DMS153 treated with DMSO at 0.1 percent for 48 hours (cell line): ENCODE measurements around the gene ZNF468.
"Not testable (repeated sequence)": the region's sequence is repeated elsewhere in the genome, so short reads cannot be mapped to it uniquely, and the experiment has no call there.

ENCODE experiments used
- DNase-seq: peaks from one replicate; lab custom pipeline; 2025; ENCODE audit not compliant: unreplicated experiment; lab: John Stamatoyannopoulos, UW

ZNF468 gene

DNA sequence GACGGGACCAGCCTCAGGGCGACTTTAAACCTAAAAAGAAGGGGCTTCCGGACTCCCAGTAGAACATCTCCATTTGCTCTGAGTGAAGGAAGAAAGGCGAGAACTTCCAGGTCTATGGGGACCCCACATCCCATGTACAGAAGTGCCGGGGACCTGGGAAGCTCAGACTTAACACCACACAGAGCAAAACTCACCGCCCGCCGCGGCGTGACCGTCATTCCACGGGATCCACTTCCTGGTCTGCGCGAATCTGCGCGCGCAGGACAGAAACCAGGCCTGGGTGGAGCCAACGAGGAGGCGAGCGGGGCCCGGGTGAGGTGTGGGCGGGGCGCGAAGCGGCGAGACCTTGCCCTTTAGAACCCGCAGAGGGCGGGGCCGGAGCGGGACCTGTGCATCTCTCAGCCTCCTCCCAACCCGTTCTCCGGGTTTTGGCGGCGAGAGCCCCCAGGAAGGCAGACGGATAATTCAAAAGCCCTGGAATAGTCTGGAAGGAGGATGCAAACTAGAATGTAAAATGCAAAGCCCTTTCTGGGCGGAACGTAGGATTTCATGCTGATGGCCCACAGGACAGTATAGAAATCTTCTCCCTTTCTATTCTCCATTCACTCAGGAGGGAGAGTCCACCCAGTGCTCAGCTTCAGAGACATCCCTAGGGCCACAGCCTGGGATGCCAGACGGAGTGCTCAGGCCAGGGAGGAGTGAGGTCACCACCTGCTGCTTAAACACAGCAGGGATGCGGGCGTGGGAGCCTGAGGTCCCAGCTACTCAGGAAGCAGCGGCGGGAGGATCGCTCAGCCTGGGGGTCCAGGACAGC, at the start of gene ZNF468:
TSS of gene ZNF468 (minus strand) at position 242 of the 814 bp plus-strand sequence. CDS start 3,347 bp downstream, outside the sequence.
- peak; percentile 59 for DNase-seq

DNA sequence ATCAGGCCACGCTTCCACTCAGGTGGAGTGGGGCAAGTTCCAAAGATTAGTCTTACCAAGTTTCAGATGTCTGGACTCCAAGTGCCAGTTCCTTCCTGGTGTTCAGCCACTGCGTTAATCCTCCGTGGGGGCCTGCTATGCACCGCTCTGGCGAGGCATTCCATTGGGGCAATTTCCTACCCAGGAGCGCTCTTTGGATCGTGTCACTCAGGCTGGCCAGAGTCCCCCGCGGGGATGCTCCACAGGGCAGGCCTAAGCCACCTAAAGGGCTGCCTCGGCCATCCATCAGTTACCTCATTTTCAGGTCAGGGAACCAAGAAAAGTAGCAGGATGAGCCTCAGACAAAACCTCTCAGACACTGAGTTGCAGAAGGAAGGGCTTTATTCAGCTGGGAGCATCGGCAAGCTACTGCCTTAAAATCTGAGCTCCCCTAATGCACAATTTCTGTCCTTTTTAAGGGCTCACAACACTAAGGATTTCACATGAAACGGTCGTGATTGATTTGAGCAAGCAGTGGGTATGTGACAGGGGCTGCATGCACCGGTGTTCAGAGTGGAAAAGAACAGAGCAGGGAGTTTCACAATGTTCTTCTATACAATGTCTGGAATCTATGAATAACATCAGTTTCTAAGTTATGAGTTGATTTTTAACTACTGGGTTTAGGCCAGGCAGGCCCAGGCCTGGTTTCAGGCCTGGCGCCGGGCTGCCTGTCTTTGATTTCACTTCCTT, 46.8 kb upstream of the ZNF468 start:
- DNase-seq, result not testable (repeated sequence)

DNA sequence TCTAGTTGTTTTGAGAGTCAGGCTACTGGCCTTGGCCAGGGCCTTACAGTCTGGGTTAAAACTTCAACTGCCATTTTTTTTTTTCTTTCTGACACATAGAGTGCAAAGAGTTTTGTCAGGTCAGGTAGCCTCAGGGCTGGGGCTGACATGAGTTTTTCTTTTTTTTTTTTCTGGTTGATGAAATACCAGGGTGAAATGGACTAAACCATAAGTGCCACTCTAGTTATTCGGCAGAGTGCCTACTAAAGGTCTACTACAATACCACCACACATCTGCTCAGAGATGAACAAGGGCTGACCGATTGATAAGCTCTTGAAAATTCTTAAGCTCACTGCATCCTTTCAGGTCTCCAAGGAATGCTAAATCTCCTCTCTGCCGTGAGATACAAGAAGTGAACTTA, 44.4 kb upstream of the ZNF468 start:
- no peak for DNase-seq

DNA sequence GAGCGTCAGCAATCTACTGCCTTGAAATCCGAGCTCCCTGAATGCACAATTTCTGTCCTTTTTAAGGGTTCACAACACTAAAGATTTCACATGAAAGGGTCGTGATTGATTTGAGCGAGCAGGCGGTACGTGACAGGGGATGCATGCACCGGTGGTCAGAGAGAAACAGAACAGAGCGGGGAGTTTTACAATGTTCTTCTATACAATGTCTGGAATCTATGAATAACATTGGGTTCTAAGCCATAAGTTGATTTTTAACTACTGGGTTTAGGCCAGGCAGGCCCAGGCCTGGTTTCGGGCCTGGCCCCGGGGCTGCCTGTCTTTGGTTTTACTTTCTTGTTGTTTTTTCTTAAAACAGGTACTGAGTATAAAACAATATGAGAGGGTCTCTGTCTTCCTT, 41.2 kb upstream of the ZNF468 start:
- not testable (repeated sequence) for DNase-seq

DNA sequence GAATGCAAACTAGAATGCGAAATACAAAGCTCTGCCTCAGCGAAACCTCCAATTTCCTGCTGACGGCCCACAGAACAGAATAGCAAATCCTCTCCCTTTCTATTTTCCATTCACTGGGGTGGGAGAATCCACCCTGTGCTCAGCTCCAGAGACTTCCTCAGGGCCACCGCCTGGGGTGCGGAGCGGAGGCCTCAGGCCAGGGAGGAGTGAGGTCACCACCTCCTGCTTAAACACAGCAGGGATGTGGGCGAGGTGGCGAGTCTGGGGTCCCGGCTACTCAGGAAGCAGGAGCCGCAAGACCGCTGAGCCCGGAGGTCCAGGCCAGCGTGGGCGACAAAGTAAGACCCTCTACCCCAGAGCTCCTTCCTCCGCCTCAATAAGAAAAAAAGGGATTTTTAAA, 40.7 kb upstream of the ZNF468 start:
- no peak for DNase-seq

DNA sequence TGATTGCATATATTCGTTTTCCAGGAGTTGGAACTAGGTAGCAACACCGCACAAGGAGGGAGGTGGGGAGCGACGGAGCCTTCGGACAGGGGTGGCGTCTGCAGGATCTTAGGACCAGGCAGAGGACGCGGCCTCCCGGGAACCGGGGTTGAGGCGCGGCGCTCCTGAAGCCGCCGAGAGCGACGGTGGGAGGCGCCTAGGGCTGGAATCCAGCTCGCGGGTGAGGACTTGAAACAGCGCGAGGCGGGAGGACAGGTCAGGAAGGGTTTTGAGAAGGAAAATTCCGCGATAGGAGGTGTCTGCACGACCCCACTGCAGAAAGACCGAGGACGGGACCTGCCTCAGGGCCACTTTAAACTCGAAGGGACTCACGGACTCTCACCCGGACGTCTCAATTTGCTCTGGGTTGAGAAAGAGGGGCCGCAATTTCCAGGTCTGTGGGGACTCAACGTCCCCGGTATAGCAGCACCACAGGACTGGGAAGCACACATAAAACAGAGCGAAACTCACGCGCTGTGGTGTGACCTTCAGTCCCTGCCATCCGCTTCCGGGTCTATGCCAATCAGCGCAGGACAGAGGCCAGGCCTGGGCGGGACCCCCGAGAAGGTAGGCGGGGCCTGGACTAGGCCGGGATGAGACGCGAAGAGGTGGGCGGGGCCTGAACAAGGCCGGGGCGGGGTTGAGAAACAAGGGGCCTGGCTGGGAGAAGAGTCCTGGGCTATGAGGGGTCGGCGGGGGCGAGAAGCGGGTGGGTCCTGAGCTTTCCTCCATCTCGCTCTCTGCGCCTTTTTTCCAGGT, 39.9 kb upstream of the ZNF468 start, which contains the start of gene ZNF320:
TSS of gene ZNF320 (minus strand) at position 498 of the 798 bp plus-strand sequence. CDS start 7,380 bp downstream, outside the sequence.
- peak; percentile 13 for DNase-seq

DNA sequence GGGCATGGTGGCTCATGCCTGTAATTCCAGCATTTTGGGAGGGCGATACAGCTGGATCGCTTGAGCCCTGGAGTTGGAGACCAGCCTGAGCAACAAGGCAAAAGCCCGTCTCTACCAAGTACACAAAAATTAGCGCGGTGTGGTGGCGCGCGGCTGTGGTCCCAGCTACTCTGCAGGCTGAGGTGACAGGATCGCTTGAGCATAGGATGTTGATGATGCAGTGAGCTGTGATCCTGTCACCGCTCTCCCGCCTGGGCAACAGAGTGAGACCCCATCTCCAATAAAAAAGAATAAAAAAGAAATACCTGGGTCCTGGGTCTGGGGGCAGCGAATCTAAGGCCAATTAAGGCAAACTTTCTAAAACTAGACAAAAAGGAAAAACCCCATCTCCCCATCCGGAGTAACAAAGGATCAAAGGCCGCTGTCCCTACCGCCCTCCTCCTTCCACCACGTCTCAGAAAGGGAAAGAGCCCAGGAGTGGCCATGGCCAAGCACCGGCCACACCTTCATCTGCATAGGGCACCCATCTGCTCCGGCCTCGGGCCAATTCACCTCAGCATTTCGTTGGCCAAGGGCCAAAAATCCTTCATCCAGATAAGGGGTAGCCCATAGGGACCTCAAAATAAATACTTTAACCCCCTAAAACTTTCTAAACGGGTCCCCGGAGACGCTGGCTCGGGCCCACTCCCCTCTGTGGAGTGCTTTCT, 39.2 kb upstream of the ZNF468 start:
- DNase-seq, result no peak

DNA sequence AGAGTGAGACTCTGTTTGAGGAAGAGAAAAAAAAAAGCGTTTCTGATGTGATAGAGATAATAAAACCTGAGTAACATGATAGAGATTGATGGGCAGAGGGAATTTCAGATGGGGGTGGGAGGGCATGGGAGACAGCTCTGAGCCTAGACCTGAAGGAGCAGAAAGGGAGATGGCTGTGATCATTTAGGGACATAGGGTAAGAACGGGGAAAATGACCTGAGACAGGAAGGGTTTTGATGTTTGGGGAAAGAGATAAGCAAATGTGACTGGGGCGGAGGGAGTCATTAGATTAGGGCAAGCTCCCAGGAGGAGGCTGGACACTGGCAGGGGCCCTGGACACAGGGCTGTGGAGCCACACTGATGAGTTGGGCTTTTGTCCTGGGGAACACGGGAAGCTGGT, 33.9 kb upstream of the ZNF468 start:
- no peak for DNase-seq

DNA sequence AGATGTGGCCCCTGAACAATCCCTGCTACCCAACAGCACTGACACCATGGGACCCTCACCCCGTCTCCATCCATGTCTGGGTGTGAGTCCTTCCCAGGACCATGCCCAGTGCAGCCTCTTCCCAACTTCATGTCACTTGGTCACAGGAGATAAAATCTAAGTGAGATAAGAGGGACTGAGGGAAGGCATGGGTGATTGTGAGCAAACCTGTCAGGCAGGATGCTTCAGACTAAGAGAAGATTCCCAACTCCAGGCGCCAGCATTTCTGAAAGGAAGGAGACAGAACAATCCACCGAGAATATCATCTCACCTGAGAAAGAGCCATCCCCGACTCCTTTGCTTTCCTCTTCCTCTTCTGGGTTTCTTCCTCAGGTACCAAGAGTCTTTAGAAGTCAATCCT, 32.5 kb upstream of the ZNF468 start:
- no peak for DNase-seq

DNA sequence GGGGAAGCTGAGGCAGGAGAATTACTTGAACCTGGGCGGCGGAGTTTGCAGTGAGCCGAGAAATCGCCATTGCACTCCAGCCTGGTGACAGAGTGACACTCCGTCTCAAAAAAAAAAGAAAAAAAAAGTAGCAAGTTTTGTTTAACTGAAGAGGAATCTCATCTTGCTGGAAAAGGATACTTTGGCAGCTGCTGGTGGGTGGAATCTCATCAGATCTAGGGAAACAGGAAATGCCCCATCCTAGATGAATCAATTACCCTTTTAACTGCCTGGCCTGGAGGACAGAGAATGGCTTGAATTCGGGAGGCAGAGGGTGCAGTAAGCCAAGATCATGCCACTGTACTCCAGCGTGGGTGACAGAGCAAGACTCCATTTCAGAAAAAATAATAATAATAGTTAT, 31.7 kb upstream of the ZNF468 start:
- no peak for DNase-seq

DNA sequence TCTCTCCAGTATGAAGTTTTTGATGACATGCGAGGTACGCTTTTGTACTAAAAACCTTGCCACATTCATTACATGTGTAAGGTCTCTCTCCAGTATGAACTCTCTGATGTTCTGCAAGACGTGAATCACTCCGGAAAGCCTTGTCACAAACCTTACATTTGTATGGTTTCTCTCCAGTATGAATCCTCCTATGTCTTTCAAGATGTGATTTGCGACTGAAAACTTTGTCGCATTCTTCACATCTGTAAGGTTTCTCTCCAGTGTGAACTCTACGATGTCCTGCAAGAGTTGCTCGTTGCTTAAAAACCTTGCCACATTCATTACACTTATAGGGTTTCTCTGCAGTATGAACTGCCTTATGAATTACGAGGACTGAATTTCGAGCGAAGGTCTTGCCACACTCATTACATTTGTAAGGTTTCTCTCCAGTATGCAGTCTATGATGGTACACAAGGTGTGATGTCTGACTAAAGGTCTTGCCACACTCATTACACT, 23.5 kb upstream of the ZNF468 start:
- no peak for DNase-seq

DNA sequence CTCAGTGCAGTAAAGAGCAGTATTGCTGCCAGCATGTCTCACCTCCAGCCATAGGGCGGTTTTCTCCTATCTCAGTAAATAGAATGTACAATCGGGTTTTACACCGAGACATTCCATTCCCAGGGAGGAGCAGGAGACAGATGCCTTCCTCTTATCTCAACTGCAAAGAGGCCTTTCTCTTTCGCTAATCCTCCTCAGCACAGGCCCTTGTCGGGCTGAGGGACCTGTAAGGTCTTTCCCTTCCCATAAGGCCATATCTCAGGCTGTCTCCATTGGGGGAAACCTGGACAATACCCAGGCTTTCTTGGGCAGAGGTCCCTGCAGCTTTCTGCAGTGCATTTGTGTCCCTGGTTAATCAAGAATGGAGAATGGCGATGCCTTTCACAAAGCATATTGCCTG, 15.6 kb upstream of the ZNF468 start:
- not testable (repeated sequence) for DNase-seq

DNA sequence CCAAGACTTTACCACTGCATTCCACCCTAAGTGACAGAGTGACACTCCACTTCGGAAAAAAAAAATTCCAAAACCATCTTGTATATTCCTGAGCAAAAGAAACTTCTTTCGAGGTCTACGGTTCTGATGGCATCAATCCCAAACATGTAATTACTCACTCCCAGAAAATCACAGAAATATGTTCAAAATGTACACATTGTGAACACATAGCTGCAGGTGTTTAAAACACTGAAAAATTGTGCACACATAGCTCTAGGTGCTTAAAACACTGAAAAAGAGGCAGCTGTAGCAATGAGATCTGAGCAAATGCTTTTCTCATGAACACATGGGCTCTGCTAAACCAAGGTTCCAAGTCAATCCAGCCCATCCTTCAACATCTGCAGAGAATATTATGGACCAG, 14.0 kb upstream of the ZNF468 start:
- DNase-seq, result no peak

DNA sequence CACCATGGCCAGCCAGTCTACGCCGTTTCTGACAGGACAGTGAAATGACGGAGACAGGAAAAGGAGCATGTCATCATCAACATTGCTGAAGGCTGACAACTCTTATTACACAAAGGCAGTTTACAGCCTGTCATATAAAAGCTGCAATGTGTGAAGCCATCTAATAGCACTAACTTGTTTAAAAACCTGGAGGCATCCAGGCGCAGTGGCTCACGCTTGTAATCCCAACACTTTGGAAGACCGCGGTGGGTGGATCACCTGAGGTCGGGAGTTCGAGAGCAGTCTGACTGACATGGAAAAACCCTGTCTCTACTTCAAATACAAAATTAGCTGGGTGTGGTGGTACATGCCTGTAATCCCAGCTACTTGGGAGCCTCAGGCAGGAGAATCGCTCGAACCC, 10.6 kb upstream of the ZNF468 start:
- DNase-seq, result not testable (repeated sequence)

DNA sequence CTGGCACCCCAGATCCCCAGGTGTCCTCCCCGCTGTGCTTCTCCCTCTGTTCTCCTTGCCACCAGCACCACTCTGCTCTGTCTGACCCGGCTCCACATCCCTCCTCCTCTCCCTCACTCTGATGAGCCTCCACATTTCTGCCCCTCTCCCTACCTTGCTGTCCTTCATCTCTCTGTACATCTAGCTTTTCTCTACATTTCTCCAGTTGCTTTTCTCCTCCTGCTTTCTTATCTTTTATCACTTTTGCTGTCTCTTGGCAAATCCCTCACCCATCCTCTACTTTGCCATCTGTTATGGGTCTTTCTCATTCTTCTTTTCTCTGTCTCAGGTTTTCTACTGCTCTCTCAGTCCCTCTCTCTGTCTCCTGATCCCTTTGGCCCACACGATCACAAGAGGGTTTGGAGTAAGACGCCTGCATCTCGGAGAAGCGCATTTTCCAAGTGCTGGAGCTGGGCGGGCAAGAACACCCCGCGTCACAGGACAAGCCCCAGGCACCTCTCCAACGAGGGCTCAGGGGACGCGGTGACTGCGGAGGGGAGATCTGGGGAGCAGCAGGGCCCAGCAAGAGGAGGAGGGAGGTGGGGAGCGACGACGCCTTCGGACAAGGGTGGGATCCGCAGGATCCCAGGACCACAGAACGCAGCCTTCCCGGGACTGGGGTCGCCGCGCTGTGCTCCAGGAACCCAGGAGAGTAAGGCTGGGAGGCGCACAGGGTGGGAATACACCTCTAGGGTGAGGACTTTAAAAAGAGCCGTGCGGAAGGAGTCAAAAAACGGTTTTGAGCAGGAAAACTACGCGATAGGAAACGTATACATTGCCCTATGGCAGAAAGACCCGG, 660 bp downstream of the ZNF468 start:
- DNase-seq, result not testable (repeated sequence)

DNA sequence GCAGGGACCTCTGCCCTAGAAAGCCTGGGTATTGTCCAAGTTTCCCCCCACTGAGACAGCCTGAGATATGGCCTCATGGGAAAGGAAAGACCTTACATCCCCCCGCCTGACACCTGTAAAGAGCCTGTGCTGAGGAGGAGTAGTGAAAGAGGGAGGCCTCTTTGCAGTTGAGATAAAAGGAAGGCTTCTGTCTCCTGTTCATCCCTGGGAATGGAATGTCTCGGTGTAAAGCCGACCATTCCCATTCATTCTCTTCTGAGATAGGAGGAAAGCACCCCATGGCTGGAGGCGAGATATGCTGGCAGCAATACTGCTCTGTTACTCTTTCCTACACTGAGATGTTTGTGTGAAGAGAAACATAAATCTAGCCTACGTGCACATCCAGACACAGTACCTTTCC, 10.1 kb downstream of the ZNF468 start:
- DNase-seq, result not testable (repeated sequence)

DNA sequence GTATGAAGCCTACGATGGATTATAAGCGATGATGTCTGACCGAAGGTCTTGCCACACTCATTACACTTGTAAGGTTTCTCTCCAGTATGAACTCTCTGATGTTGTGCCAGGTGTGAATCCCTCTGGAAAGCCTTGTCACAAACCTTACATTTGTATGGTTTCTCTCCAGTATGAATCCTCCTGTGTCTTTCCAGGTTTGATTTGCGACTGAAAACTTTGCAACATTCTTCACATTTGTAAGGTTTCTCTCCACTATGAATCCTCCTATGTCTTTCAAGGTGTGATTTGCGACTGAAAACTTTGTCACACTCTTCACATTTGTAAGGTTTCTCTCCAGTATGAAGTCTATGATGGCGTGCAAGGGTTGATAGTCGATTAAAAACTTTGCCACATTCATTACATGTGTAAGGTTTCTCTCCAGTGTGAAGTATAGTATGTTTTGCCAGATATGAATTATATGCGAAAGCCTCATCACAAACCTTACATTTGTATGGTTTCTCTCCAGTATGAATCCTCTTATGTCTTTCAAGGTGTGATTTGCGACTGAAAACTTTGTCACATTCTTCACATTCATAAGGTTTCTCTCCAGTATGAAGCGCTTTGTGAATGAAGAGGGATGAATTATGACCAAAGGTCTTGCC, 16.5 kb downstream of the ZNF468 start:
- not testable (repeated sequence) for DNase-seq

DNA sequence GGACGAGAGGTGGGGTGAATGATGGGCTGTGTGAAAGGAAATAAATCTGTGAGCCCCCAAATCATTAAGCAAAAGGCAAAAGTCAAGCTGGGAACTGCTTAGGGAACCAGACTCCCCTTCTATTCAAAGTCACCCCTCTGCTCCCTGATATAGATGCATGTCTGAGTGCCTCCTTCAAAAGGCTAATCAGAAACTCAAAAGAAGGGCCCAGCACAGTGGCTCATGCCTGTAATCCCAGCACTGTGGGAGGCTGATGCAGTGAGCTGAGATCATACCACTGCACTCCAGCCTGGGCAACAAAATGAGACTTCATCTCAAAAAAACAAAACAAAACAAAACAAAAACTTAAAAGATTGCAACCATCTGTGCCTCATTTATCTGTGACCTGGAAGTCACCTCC, 23.1 kb downstream of the ZNF468 start:
- DNase-seq, result not testable (repeated sequence)

DNA sequence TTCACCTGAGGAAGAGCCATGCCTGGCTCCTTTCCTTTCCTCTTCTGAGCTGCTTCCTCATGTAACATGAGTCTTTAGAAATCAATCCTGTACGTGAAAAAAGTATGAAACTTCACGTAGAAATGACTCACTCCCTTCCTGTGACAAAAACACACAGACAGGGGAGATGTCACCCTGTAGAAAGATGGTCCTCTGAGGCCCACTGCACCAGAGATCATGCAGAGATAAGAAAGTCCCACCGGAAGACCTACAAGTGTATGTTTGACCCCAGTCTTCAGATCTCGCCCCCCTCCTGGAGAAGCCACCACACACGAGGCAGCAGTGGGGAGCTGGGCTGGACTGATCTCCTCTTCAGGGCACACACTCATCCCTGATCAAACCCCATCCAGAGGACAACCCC, 23.9 kb downstream of the ZNF468 start:
- not testable (repeated sequence) for DNase-seq
